Stomach (tissue), 4 donors: ENCODE measurements around the gene SIK3.

Experiments
- CTCF ChIP-seq, 7 experiments: fragments of 450-650 bp in 4 of 7; fragments of 200-600 bp in 3 of 7; sonication (generic) in 3 of 7; IDR thresholded peaks; one replicate each; pipeline ENCODE4 v1.5.1; 2016 to 2019; ENCODE audit warnings: antibody characterized with exemption in 7 of 7, control low read depth in 2 of 7, mild to moderate bottlenecking in 1 of 7
- EP300 ChIP-seq: sonication (generic); formaldehyde crosslinking; IDR thresholded peaks from one replicate; pipeline ENCODE4 v1.6.1; 2017; ENCODE audit warnings: antibody characterized with exemption
- POLR2A ChIP-seq, 4 donors: fragments of 450-650 bp; IDR thresholded peaks; one replicate each; pipeline ENCODE4 v1.6.1; 2016; ENCODE audit warnings: antibody characterized with exemption in 4 of 4, control low read depth in 2 of 4, mild to moderate bottlenecking in 1 of 4, moderate library complexity in 1 of 4

- TF ChIP-seq POLR2A (IDR thresholded peaks at IDR 0.05) (no peak), CTCF (IDR thresholded peaks at IDR 0.05) (no peak), EP300 (no peak)
These were observed 166.0 kb downstream of the SIK3 start for GRCh38 chr11:116932181-116932580.
